GM12878 (cell line): ENCODE data around the gene ADAMTS14. TPM values are rescaled to one million over a fixed set of nuclear protein-coding genes. Genes with fewer than 3 reads are reported as not detected.

ENCODE experiments used
- ATAC-seq: fragments of 200-7000 bp; cut with Tn5 transposase; 3 replicates; pipeline ENCODE4 v1.9.1; 2020; ENCODE audit warnings: mild to moderate bottlenecking, moderate library complexity
- BruUV-seq: library from RNA; stranded (reverse); fragments of 400-500 nt; replicated peaks from 2 replicates; lab custom pipeline; 2021; lab: Mats Ljungman, UMichigan
- CTCF ChIA-PET: fragments of 300-600 bp; sonication (Branson Sonifier 250); formaldehyde crosslinking; extraction: SDS; loops from one replicate; lab custom pipeline; 2021; ENCODE audit warnings: inconsistent platforms; lab: Yijun Ruan, JAX
- POLR2A ChIA-PET: fragments of 350-600 bp; formaldehyde crosslinking; extraction: SDS; loops from one replicate; lab custom pipeline; 2021; ENCODE audit warnings: inconsistent platforms; lab: Charles Lee
- RAD21 ChIA-PET: fragments of 300-600 bp; sonication (Branson Sonifier 250); formaldehyde crosslinking; loops from one replicate; lab custom pipeline; 2023; ENCODE audit warnings: antibody characterized with exemption; ENCODE audit not compliant: unreplicated experiment; lab: Charles Lee
- SMC1A ChIA-PET: fragments of 300-600 bp; sonication (Branson Sonifier 250); formaldehyde crosslinking; loops from one replicate; lab custom pipeline; 2023; ENCODE audit not compliant: unreplicated experiment, uncharacterized antibody; lab: Charles Lee
- DNase-seq: peaks from one replicate; pipeline ENCODE4 v3.0.0-alpha.2; 2011; ENCODE audit warnings: low read depth, low spot score
- FAIRE-seq: peaks from 3 replicates; lab custom pipeline; 2011; peaks lifted over from hg19 to GRCh38; lab: Jason Lieb, UNC
- H2AFZ ChIP-seq: 2 replicates; pipeline ENCODE4 v1.6.0; 2011; ENCODE audit warnings: low read depth, low read length, control low read depth; ENCODE audit not compliant: control insufficient read depth
- H3K27ac ChIP-seq: 2 replicates; pipeline ENCODE4 v1.5.1; 2011; ENCODE audit warnings: control low read depth; ENCODE audit not compliant: control insufficient read depth, insufficient read depth
- H3K27me3 ChIP-seq, 2 experiments: replicated peaks in 1 of 2; 2 replicates each; pipeline versions ENCODE4 v1.6.0 to v1.6.1; 2011; ENCODE audit warnings: low read length in 1 of 2; ENCODE audit not compliant: control insufficient read depth in 2 of 2, insufficient read depth in 2 of 2
- H3K36me3 ChIP-seq, 2 experiments: 2 replicates each; pipeline ENCODE4 v1.5.1; 2011; ENCODE audit warnings: low read length in 1 of 2; ENCODE audit not compliant: control insufficient read depth in 2 of 2, insufficient read depth in 2 of 2
- H3K4me1 ChIP-seq: 2 replicates; pipeline ENCODE4 v1.6.1; 2011; ENCODE audit warnings: mild to moderate bottlenecking, low read length, moderate library complexity, mixed read lengths; ENCODE audit not compliant: control insufficient read depth, insufficient read depth
- H3K4me2 ChIP-seq: 2 replicates; pipeline ENCODE4 v1.6.0; 2011; ENCODE audit warnings: control low read depth; ENCODE audit not compliant: control insufficient read depth, insufficient read depth
- H3K4me3 ChIP-seq: fragments of 200-600 bp; sonication (generic); 2 replicates; pipeline ENCODE4 v1.5.1; 2016
- H3K79me2 ChIP-seq: 2 replicates; pipeline ENCODE4 v1.6.0; 2011; ENCODE audit warnings: low read length; ENCODE audit not compliant: control insufficient read depth, insufficient read depth
- H3K9ac ChIP-seq: 2 replicates; pipeline ENCODE4 v1.8.0; 2011; ENCODE audit warnings: low read length, control low read depth, mixed read lengths; ENCODE audit not compliant: control insufficient read depth, insufficient read depth
- H3K9me3 ChIP-seq: replicated peaks from 3 replicates; pipeline ENCODE4 v1.5.1; 2011; ENCODE audit warnings: mild to moderate bottlenecking, low read length; ENCODE audit not compliant: control insufficient read depth, insufficient read depth
- H4K20me1 ChIP-seq: 2 replicates; pipeline ENCODE4 v1.6.0; 2011; ENCODE audit not compliant: control insufficient read depth, insufficient read depth
- EGR1 ChIP-seq, 2 experiments: IDR thresholded peaks; 1 replicate in 1 of 2; 2 replicates in 1 of 2; pipeline ENCODE4 v1.6.1; 2011 to 2012; ENCODE audit warnings: low read depth in 2 of 2, low read length in 2 of 2, borderline replicate concordance in 1 of 2, mild to moderate bottlenecking in 1 of 2, moderate library complexity in 1 of 2
- EZH2 ChIP-seq: IDR thresholded peaks from 2 replicates; pipeline ENCODE4 v1.6.1; 2012; ENCODE audit warnings: low read depth, mild to moderate bottlenecking, control low read depth, inconsistent platforms, low read length, borderline replicate concordance; ENCODE audit not compliant: control insufficient read depth
- IRF3 ChIP-seq: fragments of 450-650 bp; IDR thresholded peaks from 2 replicates; pipeline ENCODE4 v1.6.1; 2014; ENCODE audit warnings: mild to moderate bottlenecking
- MTA3 ChIP-seq: IDR thresholded peaks from 2 replicates; pipeline ENCODE4 v1.6.1; 2012; ENCODE audit warnings: low read length, inconsistent platforms, borderline replicate concordance
- MXI1 ChIP-seq: fragments of 150-350 bp; IDR thresholded peaks from 2 replicates; pipeline ENCODE4 v1.6.1; 2011; ENCODE audit warnings: low read depth, mild to moderate bottlenecking, inconsistent platforms, low read length, improper control_type of control experiment
- NFYB ChIP-seq: IDR thresholded peaks from 2 replicates; pipeline ENCODE4 v1.6.1; 2011; ENCODE audit warnings: low read depth, mild to moderate bottlenecking, low read length, improper control_type of control experiment, moderate library complexity; ENCODE audit not compliant: insufficient read depth
- NRF1 ChIP-seq: conservative IDR thresholded peaks from 2 replicates; pipeline ENCODE4 v1.6.1; 2011; ENCODE audit warnings: mild to moderate bottlenecking, low read depth, low read length, improper control_type of control experiment
- PML ChIP-seq: IDR thresholded peaks from 2 replicates; pipeline ENCODE4 v1.6.1; 2012; ENCODE audit warnings: low read length, inconsistent platforms
- RUNX3 ChIP-seq: IDR thresholded peaks from 2 replicates; pipeline ENCODE4 v1.6.1; 2012; ENCODE audit warnings: low read length, inconsistent platforms
- SP1 ChIP-seq: IDR thresholded peaks from one replicate; pipeline ENCODE4 v1.6.1; 2011; ENCODE audit warnings: low read depth, low read length
- SREBF2 ChIP-seq: IDR thresholded peaks from 2 replicates; pipeline ENCODE4 v1.6.1; 2012; ENCODE audit warnings: mild to moderate bottlenecking, low read length
- SUPT20H ChIP-seq: IDR thresholded peaks from 2 replicates; pipeline ENCODE4 v1.6.1; 2011; ENCODE audit warnings: low read depth, mild to moderate bottlenecking, low read length, moderate library complexity, borderline replicate concordance; ENCODE audit not compliant: control insufficient read depth
- ZNF207 ChIP-seq: fragments of 450-650 bp; IDR thresholded peaks from 2 replicates; pipeline ENCODE4 v1.6.1; 2014; ENCODE audit warnings: antibody characterized with exemption, mild to moderate bottlenecking, borderline replicate concordance
- ZNF274 ChIP-seq: IDR thresholded peaks from one replicate; pipeline ENCODE4 v1.8.0; 2011; ENCODE audit not compliant: insufficient read length, insufficient read depth
- WGBS: methylation state at CpG from one replicate; pipeline ENCODE4 v1.1.6; 2016; ENCODE audit warnings: low lambda C conversion rate; ENCODE audit not compliant: insufficient replicate concordance, insufficient coverage; ENCODE audit errors: missing lambda C conversion rate; 5-methylcytosine and 5-hydroxymethylcytosine counted together
- in situ Hi-C: fragments of 300-500 bp; cut with MboI; formaldehyde crosslinking; loops from 9 replicates; pipeline ENCODE4 v1.14.3; 2018; ENCODE audit warnings: mixed read lengths
- intact Hi-C: fragments of 100-400 bp; cut with micrococcal nuclease; formaldehyde crosslinking; loops from one replicate; pipeline ENCODE4 v1.14.2; 2022; ENCODE audit not compliant: unreplicated experiment
- polyA plus RNA-seq, 11 experiments: library from polyadenylated mRNA; depleted of rRNA in 4 of 11; unstranded in 6 of 11; stranded (reverse) in 5 of 11; fragments of >200 nt; fragmentation: Nextera tagmentation in 4 of 11; fragmentation: Illumina TruSeq in 1 of 11; extraction: Ambion mirVana in 4 of 11; extraction: Trizol in 1 of 11; gene quantifications; 1 replicate in 1 of 11; 2 replicates in 10 of 11; pipeline versions ENCODE4 v1.2.1 to v1.2.3, GENCODE V29; 2011 to 2016; ENCODE audit warnings: inconsistent platforms in 2 of 11, missing spikeins in 2 of 11, low read depth in 1 of 11
- total RNA-seq, 4 experiments: library from RNA; depleted of rRNA in 3 of 4; stranded (reverse); fragments of >200 nt in 3 of 4; fragmentation: Illumina TruSeq in 1 of 4; extraction: Trizol in 1 of 4; gene quantifications; 2 replicates each; pipeline versions ENCODE4 v1.2.1 to v1.2.3, GENCODE V29; 2013 to 2021
- TF ChIP-seq, protein P1 (sequence below): fragments of 450-650 bp; IDR thresholded peaks from 2 replicates; pipeline ENCODE4 v1.6.1; 2018; ENCODE audit warnings: mild to moderate bottlenecking, low read depth, moderate library complexity; ENCODE audit not compliant: partially characterized antibody

Gene ADAMTS14
- total and polyA plus RNA-seq, 10 of the 15 experiments (the other 5 are each of a cell fraction or from before 2014, with no cell fraction given): 0.03 to 0.05 TPM; not detected in 8

DNA sequence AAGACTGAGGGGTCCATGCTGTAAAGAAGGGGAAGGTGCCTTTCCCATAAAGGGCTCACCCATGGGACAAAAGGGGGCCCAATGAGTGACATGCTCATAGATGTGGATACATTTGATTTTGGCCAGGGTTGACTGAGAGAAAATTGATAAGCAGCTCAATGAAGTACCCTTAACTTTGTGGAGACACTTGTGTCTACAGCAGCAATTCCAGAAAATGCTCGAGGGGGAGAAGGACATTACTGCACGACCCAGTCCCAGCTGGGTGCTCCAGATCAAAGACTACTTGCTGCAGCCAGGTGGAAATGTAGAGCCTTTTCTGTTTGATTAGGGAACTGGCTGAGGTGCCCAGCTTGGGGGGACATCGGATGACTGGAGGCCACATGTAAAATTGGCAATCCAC, 22.2 kb upstream of the ADAMTS14 start:
- H2AFZ ChIP-seq: no peak overlapping the region
- ChIA-PET SMC1A (no interaction called here), POLR2A (no interaction called here), RAD21 (no interaction called here), CTCF (no interaction called here)
- peaks cover 22% of the 10 kb centered on the region for H3K9me3 ChIP-seq
- no peak overlapping the region for H3K4me2 ChIP-seq
- no peak for DNase-seq
- no peak overlapping the region for H3K4me3 ChIP-seq
- no peaks in the 10 kb centered on the region for H3K79me2 ChIP-seq
- TF ChIP-seq, protein P1, sequence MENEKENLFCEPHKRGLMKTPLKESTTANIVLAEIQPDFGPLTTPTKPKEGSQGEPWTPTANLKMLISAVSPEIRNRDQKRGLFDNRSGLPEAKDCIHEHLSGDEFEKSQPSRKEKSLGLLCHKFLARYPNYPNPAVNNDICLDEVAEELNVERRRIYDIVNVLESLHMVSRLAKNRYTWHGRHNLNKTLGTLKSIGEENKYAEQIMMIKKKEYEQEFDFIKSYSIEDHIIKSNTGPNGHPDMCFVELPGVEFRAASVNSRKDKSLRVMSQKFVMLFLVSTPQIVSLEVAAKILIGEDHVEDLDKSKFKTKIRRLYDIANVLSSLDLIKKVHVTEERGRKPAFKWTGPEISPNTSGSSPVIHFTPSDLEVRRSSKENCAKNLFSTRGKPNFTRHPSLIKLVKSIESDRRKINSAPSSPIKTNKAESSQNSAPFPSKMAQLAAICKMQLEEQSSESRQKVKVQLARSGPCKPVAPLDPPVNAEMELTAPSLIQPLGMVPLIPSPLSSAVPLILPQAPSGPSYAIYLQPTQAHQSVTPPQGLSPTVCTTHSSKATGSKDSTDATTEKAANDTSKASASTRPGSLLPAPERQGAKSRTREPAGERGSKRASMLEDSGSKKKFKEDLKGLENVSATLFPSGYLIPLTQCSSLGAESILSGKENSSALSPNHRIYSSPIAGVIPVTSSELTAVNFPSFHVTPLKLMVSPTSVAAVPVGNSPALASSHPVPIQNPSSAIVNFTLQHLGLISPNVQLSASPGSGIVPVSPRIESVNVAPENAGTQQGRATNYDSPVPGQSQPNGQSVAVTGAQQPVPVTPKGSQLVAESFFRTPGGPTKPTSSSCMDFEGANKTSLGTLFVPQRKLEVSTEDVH: no peak
- TF ChIP-seq RUNX3: no peak
- TF ChIP-seq SP1: no peak
- TF ChIP-seq MXI1: no peak
- in situ Hi-C loops (no loop called here), intact Hi-C loops (no loop called here)
- no peak overlapping the region for H3K9ac ChIP-seq
- no TSS peak for BruUV-seq
- H4K20me1 ChIP-seq: no peaks in the 10 kb centered on the region
- no peak for FAIRE-seq
- no peaks in the 10 kb centered on the region for H3K36me3 ChIP-seq
- H3K27ac ChIP-seq: no peak overlapping the region
- no peaks in the 10 kb centered on the region for H3K4me1 ChIP-seq
- no peak for ATAC-seq
- WGBS: 55% methylated on average over 3 of the region's 3 CpGs
- H3K27me3 ChIP-seq: no peaks in the 10 kb centered on the region; a peak in 1 of 4 replicates

- Histone ChIP-seq H3K9ac (no peak overlapping the region), H3K79me2 (no peaks in the 10 kb centered on the region), H3K4me1 (0 out of 2 replicates have a peak, but pooled peaks cover under 1% of the 10 kb centered on the region), H3K36me3 (no peaks in the 10 kb centered on the region), H3K27me3 (no peaks in the 10 kb centered on the region; a peak in 1 of 4 replicates), H3K4me3 (no peak overlapping the region), H4K20me1 (no peaks in the 10 kb centered on the region), H2AFZ (no peak overlapping the region), H3K9me3 (peaks cover 22% of the 10 kb centered on the region), H3K4me2 (no peak overlapping the region), H3K27ac (no peak overlapping the region)
- intact Hi-C loops (no loop called here), in situ Hi-C loops (no loop called here)
- no peak for DNase-seq
- no peak for FAIRE-seq
- no TSS peak for BruUV-seq
- WGBS: 85% methylated on average over 3 of the region's 3 CpGs
- ATAC-seq: no peak
- POLR2A ChIA-PET: no interaction called here
- CTCF ChIA-PET: no interaction called here
- RAD21 ChIA-PET: no interaction called here
- SMC1A ChIA-PET: no interaction called here
- no peak for TF ChIP-seq EGR1 (IDR thresholded peaks at IDR 0.05; ENCODE audit: borderline replicate concordance in 1 of 2, low read depth in 2 of 2, low read length in 2 of 2)
- no peak for TF ChIP-seq EZH2
- no peak for TF ChIP-seq NFYB
- TF ChIP-seq MTA3: no peak
- TF ChIP-seq ZNF274: no peak
- TF ChIP-seq NRF1: no peak
- no peak for TF ChIP-seq SREBF2
- TF ChIP-seq PML: no peak
- no peak for TF ChIP-seq ZNF207
- TF ChIP-seq IRF3: no peak
- TF ChIP-seq SUPT20H: no peak
Observed at GRCh38 chr10:70650718-70651117, 21.6 kb upstream of the ADAMTS14 start.
